WTC11 (cell line): Measurements from ENCODE around the gene VSIG2. TPM values are rescaled to one million over a fixed set of nuclear protein-coding genes. Genes with fewer than 3 reads are reported as not detected.

Experiments
- ATAC-seq: fragments of 200-7000 bp; cut with Tn5 transposase; 2 replicates; pipeline ENCODE4 v1.10.0; 2021; ENCODE audit warnings: mild to moderate bottlenecking, moderate library complexity
- CTCF ChIA-PET: fragments of 300-600 bp; sonication (Branson Sonifier 250); formaldehyde crosslinking; loops from one replicate; lab custom pipeline; 2021; ENCODE audit warnings: antibody characterized with exemption; lab: Charles Lee
- POLR2A ChIA-PET: fragments of 350-600 bp; sonication (Branson Sonifier 250); formaldehyde crosslinking; loops from one replicate; lab custom pipeline; 2021; ENCODE audit warnings: antibody characterized with exemption; lab: Charles Lee
- DNase-seq: peaks from one replicate; pipeline ENCODE4 v3.0.0; 2021; ENCODE audit warnings: low spot score
- H3K27ac Mint-ChIP-seq: 2 replicates; pipeline ENCODE4 v1.8.0; 2021; ENCODE audit warnings: mixed read lengths
- H3K27me3 Mint-ChIP-seq: 2 replicates; pipeline ENCODE4 v1.8.0; 2021; ENCODE audit warnings: low read depth, mild to moderate bottlenecking, moderate library complexity, mixed read lengths
- H3K36me3 Mint-ChIP-seq: 2 replicates; pipeline ENCODE4 v1.8.0; 2021; ENCODE audit warnings: mixed read lengths
- H3K4me1 Mint-ChIP-seq: 2 replicates; pipeline ENCODE4 v1.8.0; 2022; ENCODE audit warnings: mixed read lengths
- H3K4me3 Mint-ChIP-seq: 2 replicates; pipeline ENCODE4 v1.8.0; 2021; ENCODE audit warnings: mild to moderate bottlenecking, moderate library complexity, mixed read lengths
- H3K9me3 Mint-ChIP-seq: 2 replicates; pipeline ENCODE4 v1.8.0; 2021; ENCODE audit warnings: mixed read lengths
- AR ChIP-seq: fragments of 250-450 bp; sonication (Bioruptor Pico); IDR thresholded peaks from 2 replicates; pipeline ENCODE4 v1.9.0; 2021; ENCODE audit warnings: mild to moderate bottlenecking
- ATF3 ChIP-seq: sonication (generic); formaldehyde crosslinking; conservative IDR thresholded peaks from 2 replicates; pipeline ENCODE4 v1.8.1; 2022; ENCODE audit warnings: mild to moderate bottlenecking, missing genetic modification reagents
- ESRRA ChIP-seq: sonication (generic); formaldehyde crosslinking; IDR thresholded peaks from 2 replicates; pipeline ENCODE4 v1.8.1; 2022; ENCODE audit warnings: mild to moderate bottlenecking, missing genetic modification reagents, borderline replicate concordance
- ETV6 ChIP-seq: sonication (generic); formaldehyde crosslinking; IDR thresholded peaks from 2 replicates; pipeline ENCODE4 v1.8.1; 2022; ENCODE audit warnings: mild to moderate bottlenecking, missing genetic modification reagents
- FOXK1 ChIP-seq: sonication (generic); formaldehyde crosslinking; IDR thresholded peaks from 2 replicates; pipeline ENCODE4 v1.8.0; 2022; ENCODE audit warnings: mild to moderate bottlenecking, moderate library complexity, missing genetic modification reagents
- FOXP1 ChIP-seq: sonication (generic); formaldehyde crosslinking; IDR thresholded peaks from 2 replicates; pipeline ENCODE4 v1.8.0; 2022; ENCODE audit warnings: missing genetic modification reagents, mild to moderate bottlenecking, moderate library complexity, borderline replicate concordance
- FOXP4 ChIP-seq: sonication (generic); formaldehyde crosslinking; IDR thresholded peaks from 2 replicates; pipeline ENCODE4 v1.8.0; 2022; ENCODE audit warnings: mild to moderate bottlenecking, missing genetic modification reagents
- GRHL2 ChIP-seq: fragments of 250-450 bp; sonication (Bioruptor Pico); IDR thresholded peaks from 2 replicates; pipeline ENCODE4 v1.8.0; 2022; ENCODE audit warnings: mild to moderate bottlenecking, moderate library complexity; ENCODE audit not compliant: insufficient replicate concordance, severe bottlenecking
- HMGA2 ChIP-seq: fragments of 250-450 bp; sonication (Bioruptor Pico); IDR thresholded peaks from 2 replicates; pipeline ENCODE4 v1.4.0; 2021; ENCODE audit warnings: mild to moderate bottlenecking, moderate library complexity
- SMAD3 ChIP-seq: sonication (generic); formaldehyde crosslinking; IDR thresholded peaks from 2 replicates; pipeline ENCODE4 v1.8.0; 2022; ENCODE audit warnings: missing genetic modification reagents, mild to moderate bottlenecking, borderline replicate concordance
- ZNF671 ChIP-seq: fragments of 250-450 bp; sonication (Bioruptor Pico); IDR thresholded peaks from 2 replicates; pipeline ENCODE4 v1.8.0; 2021; ENCODE audit warnings: mild to moderate bottlenecking
- total RNA-seq: library from RNA; stranded (reverse); gene quantifications from 3 replicates; pipeline ENCODE4 v1.2.3, GENCODE V29; 2021
- TF ChIP-seq, protein P1 (sequence below): sonication (generic); formaldehyde crosslinking; IDR thresholded peaks from 2 replicates; pipeline ENCODE4 v1.8.0; 2022; ENCODE audit warnings: mild to moderate bottlenecking, missing genetic modification reagents
- TF ChIP-seq, protein P2 (sequence below): sonication (generic); formaldehyde crosslinking; IDR thresholded peaks from 2 replicates; pipeline ENCODE4 v1.8.0; 2022; ENCODE audit warnings: missing genetic modification reagents
- TF ChIP-seq, protein P3 (sequence below): sonication (generic); formaldehyde crosslinking; IDR thresholded peaks from 2 replicates; pipeline ENCODE4 v1.8.0; 2023; ENCODE audit warnings: missing genetic modification reagents, mild to moderate bottlenecking, borderline replicate concordance

Gene VSIG2
- total RNA-seq, 1 experiment from 2014 or later, result 0.79 TPM

DNA sequence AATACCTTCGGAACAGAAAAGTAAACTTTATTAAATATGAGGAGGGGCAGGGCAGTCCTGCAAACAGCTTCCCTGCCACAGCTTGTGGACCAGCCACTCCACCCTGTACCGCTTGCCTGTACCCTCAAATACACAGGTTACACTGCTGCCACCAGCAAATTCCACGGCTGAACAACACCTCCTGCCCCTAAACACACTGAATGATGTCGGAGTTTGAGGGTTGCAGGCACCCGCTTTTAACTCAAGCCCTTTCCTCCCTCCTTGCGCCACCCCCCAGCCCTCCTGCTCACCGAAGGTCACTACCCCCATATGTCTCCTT is 4.0 kb downstream of the VSIG2 start (continued):
- TF ChIP-seq GRHL2 (CRISPR knock-in tag), result no peak
- TF ChIP-seq FOXP4 (CRISPR knock-in tag), result no peak
- TF ChIP-seq AR, result no peak
- no peak for TF ChIP-seq ATF3 (CRISPR knock-in tag)
- TF ChIP-seq ESRRA (CRISPR knock-in tag), result no peak

DNA sequence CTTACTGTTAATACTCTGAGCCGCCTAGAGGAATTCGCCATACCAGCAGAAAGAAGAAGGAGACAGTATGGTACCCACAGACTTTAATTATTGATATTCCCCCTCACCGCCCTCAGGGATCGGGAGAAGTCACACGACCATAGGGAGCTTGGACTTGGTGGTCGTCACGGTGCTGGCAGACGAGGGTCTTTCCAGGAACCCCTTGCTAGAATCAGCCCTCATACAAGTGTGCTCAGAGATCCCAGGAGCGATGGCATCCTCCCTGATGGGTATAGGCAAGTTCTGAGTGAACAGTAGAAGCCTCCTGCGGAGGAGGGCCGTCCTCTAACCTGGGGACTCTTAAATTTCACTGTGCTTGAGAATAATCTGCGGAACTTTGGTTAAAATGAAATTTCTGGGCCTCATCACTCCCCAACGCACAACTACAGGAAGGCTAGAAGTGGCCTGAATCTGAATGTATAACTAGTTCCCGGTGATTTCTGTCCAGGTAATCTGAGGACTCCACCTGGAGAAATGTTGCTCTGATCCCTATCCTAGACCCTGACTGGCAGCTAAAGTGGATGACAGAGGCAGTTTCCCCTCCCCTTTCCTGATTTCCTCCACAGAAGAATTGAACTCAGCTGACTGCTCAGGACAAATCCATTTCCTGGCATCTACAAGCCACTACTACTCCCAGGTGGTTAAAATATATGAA is 4.5 kb downstream of the VSIG2 start:
- TF ChIP-seq, protein P1, sequence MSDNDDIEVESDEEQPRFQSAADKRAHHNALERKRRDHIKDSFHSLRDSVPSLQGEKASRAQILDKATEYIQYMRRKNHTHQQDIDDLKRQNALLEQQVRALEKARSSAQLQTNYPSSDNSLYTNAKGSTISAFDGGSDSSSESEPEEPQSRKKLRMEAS (CRISPR knock-in tag), result no peak
- Mint-ChIP-seq H3K4me3 (peak overlapping the region; percentile 89), H3K27ac (no peak overlapping the region), H3K36me3 (no peaks in the 10 kb centered on the region), H3K9me3 (no peaks in the 10 kb centered on the region), H3K4me1 (peaks cover 40% of the 10 kb centered on the region), H3K27me3 (peaks cover 100% of the 10 kb centered on the region)
- CTCF ChIA-PET, result interaction anchor here (0.6 to 4.7 kb wide), 23 partner anchors 9 to 173 kb away, joined by 3 to 70 read pairs (median 11); partner anchors contain the start of genes ESAM, MSANTD2, SIAE and SPA17
- POLR2A ChIA-PET, result interaction anchor here (1.3 kb wide), 1 partner anchor 53 kb away, joined by 6 read pairs; the partner anchor contains the start of gene MSANTD2
- ATAC-seq (no peak), DNase-seq (no peak)

DNA sequence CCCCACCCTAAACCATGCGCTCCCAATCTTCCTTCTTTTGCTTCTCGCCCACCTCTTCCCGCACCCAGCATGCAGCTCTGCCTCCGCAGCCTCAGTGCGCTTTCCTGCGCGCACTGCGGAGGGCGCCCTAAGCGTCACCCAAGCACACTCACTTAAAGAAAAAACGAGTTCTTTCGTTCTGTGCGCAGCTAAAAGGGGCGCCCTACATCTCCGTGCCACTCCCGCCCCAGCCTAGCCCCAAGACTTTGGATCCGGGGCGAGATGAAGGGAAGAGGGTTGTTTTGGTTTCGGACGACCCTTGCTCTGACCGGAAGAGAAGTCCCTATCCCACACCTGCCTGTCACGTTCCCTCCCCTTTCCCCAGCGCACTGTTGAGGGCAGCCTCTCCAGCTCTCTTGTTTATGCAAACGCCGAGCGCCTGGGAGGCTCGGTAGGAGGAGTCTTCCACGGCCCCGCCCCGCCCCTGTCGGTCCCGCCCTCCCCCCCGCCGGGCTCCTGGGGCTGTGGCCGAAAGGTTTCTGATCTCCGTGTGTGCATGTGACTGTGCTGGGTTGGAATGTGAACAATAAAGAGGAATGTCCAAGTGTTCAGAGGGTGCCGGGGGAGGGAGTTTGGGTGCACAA is 5.3 kb downstream of the VSIG2 start:
- ChIA-PET CTCF (interaction anchor here (0.6 to 4.7 kb wide), 38 partner anchors 8 to 672 kb away, joined by 3 to 70 read pairs (median 6); partner anchors contain the start of genes ESAM, MSANTD2, SIAE and SPA17), POLR2A (interaction anchor here (1.0 to 1.3 kb wide), 4 partner anchors 12 to 73 kb away, joined by 3 to 6 read pairs (median 4); partner anchors contain the start of genes MSANTD2, SIAE and SPA17)
- Mint-ChIP-seq H3K27ac (no peak overlapping the region), H3K9me3 (no peaks in the 10 kb centered on the region), H3K36me3 (no peaks in the 10 kb centered on the region), H3K27me3 (peaks cover 100% of the 10 kb centered on the region), H3K4me1 (peaks cover 38% of the 10 kb centered on the region), H3K4me3 (peak overlapping the region; percentile 89)
- ATAC-seq, result peak; percentile 83
- peak; percentile 90 for DNase-seq
- peak; percentile 64; the same call in 1 of the 2 replicates for TF ChIP-seq FOXK1 (CRISPR knock-in tag)
- TF ChIP-seq SMAD3 (CRISPR knock-in tag), result 0 out of 2 replicates have a peak, but pooled peaks have one; percentile 43
- TF ChIP-seq, protein P2, sequence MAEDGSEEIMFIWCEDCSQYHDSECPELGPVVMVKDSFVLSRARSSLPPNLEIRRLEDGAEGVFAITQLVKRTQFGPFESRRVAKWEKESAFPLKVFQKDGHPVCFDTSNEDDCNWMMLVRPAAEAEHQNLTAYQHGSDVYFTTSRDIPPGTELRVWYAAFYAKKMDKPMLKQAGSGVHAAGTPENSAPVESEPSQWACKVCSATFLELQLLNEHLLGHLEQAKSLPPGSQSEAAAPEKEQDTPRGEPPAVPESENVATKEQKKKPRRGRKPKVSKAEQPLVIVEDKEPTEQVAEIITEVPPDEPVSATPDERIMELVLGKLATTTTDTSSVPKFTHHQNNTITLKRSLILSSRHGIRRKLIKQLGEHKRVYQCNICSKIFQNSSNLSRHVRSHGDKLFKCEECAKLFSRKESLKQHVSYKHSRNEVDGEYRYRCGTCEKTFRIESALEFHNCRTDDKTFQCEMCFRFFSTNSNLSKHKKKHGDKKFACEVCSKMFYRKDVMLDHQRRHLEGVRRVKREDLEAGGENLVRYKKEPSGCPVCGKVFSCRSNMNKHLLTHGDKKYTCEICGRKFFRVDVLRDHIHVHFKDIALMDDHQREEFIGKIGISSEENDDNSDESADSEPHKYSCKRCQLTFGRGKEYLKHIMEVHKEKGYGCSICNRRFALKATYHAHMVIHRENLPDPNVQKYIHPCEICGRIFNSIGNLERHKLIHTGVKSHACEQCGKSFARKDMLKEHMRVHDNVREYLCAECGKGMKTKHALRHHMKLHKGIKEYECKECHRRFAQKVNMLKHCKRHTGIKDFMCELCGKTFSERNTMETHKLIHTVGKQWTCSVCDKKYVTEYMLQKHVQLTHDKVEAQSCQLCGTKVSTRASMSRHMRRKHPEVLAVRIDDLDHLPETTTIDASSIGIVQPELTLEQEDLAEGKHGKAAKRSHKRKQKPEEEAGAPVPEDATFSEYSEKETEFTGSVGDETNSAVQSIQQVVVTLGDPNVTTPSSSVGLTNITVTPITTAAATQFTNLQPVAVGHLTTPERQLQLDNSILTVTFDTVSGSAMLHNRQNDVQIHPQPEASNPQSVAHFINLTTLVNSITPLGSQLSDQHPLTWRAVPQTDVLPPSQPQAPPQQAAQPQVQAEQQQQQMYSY, result peak; percentile 96
- TF ChIP-seq, protein P1 (CRISPR knock-in tag), result peak; percentile 61; the same call in 1 of the 2 replicates
- TF ChIP-seq, protein P3, sequence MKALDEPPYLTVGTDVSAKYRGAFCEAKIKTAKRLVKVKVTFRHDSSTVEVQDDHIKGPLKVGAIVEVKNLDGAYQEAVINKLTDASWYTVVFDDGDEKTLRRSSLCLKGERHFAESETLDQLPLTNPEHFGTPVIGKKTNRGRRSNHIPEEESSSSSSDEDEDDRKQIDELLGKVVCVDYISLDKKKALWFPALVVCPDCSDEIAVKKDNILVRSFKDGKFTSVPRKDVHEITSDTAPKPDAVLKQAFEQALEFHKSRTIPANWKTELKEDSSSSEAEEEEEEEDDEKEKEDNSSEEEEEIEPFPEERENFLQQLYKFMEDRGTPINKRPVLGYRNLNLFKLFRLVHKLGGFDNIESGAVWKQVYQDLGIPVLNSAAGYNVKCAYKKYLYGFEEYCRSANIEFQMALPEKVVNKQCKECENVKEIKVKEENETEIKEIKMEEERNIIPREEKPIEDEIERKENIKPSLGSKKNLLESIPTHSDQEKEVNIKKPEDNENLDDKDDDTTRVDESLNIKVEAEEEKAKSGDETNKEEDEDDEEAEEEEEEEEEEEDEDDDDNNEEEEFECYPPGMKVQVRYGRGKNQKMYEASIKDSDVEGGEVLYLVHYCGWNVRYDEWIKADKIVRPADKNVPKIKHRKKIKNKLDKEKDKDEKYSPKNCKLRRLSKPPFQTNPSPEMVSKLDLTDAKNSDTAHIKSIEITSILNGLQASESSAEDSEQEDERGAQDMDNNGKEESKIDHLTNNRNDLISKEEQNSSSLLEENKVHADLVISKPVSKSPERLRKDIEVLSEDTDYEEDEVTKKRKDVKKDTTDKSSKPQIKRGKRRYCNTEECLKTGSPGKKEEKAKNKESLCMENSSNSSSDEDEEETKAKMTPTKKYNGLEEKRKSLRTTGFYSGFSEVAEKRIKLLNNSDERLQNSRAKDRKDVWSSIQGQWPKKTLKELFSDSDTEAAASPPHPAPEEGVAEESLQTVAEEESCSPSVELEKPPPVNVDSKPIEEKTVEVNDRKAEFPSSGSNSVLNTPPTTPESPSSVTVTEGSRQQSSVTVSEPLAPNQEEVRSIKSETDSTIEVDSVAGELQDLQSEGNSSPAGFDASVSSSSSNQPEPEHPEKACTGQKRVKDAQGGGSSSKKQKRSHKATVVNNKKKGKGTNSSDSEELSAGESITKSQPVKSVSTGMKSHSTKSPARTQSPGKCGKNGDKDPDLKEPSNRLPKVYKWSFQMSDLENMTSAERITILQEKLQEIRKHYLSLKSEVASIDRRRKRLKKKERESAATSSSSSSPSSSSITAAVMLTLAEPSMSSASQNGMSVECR (CRISPR knock-in tag), result peak; percentile 61; the same call in 1 of the 2 replicates
- TF ChIP-seq ETV6 (CRISPR knock-in tag), result peak; percentile 72; the same call in 1 of the 2 replicates
- TF ChIP-seq FOXP1 (CRISPR knock-in tag), result 0 out of 2 replicates have a peak, but pooled peaks have one; percentile 16
- TF ChIP-seq ZNF671 (CRISPR knock-in tag), result no peak
- TF ChIP-seq HMGA2, result no peak
